Right cardiac atrium (tissue), 5 donors: Measurements from ENCODE around the gene CHRM2. TPM values are rescaled to one million over a fixed set of nuclear protein-coding genes. Genes with fewer than 3 reads are reported as not detected.
"Not testable (repeated sequence)": the region's sequence is repeated elsewhere in the genome, so short reads cannot be mapped to it uniquely, and the experiment has no call there.

Source experiments
- ATAC-seq, 2 donors: fragments of 200-7000 bp; cut with Tn5 transposase; one replicate each; pipeline versions ENCODE4 v1.8.0 to v1.9.1; 2020; ENCODE audit warnings: moderate library complexity in 2 of 2, mild to moderate bottlenecking in 1 of 2
- DNase-seq, 3 donors: peaks; one replicate each; pipeline ENCODE4 v3.0.0-alpha.2; 2020
- H3K27ac ChIP-seq: one replicate; pipeline ENCODE4 v1.5.1; 2013; ENCODE audit warnings: mild to moderate bottlenecking, low read length, control low read depth, moderate library complexity
- H3K27me3 ChIP-seq: one replicate; pipeline ENCODE4 v1.6.1; 2013; ENCODE audit not compliant: control insufficient read depth, insufficient read depth
- H3K4me1 ChIP-seq: one replicate; pipeline ENCODE4 v1.6.1; 2013; ENCODE audit warnings: low read length; ENCODE audit not compliant: control insufficient read depth, insufficient read depth
- H3K4me3 ChIP-seq: one replicate; pipeline ENCODE4 v1.5.1; 2013; ENCODE audit warnings: low read length, control low read depth
- H3K9me3 ChIP-seq: one replicate; pipeline ENCODE4 v1.6.1; 2013; ENCODE audit warnings: low read length; ENCODE audit not compliant: control insufficient read depth
- WGBS: extraction: QIAGEN DNeasy Blood & Tissue Kit; methylation state at CpG from one replicate; pipeline ENCODE4 v1.1.7; 2013; 5-methylcytosine and 5-hydroxymethylcytosine counted together
- intact Hi-C, 4 donors: fragments of 100-400 bp; cut with DNase I; formaldehyde crosslinking; loops; one replicate each; pipeline versions ENCODE4 v1.11.0 to v1.14.0; 2022 to 2023
- long read RNA-seq, 4 donors: library from polyadenylated mRNA; unstranded; transcript quantifications; one replicate each; pipeline ENCODE4 v2.0.0, GENCODE V29; 2020 to 2021
- polyA plus RNA-seq: library from polyadenylated mRNA; stranded (reverse); fragments of 200-250 nt; gene quantifications from one replicate; pipeline ENCODE4 v1.2.3, GENCODE V29; 2013
- total RNA-seq, 4 donors: library from RNA; stranded (reverse); fragmentation: NEBNext Ultra II Directional; extraction: Animal tissue kit (Norgen Biotek cat#: 25700); gene quantifications; one replicate each; pipeline ENCODE4 v1.2.1, GENCODE V29; 2021
- donor health status: healthy with polysubstance abuse.
- donor health status: DM: no; HTN: yes; CAD: no.
- donor health status: DM: no; HTN: no; CAD: no.
- donor health status: DM: no; HTN: yes; CAD: no; lungs with severe emphysema.
- donor health status: DM: yes; HTN: yes; CAD: no.

Gene CHRM2
- total RNA-seq: 100 to 1,000 TPM in 2 of 4 donors, 10 to 100 TPM in 2; 50.3 to 140 (median 104) TPM
- polyA plus RNA-seq: 38.1 TPM
- long read RNA-seq, donor 1, full-length matches to known transcripts: 8 of 30 reads
- long read RNA-seq, donor 1, partial matches to known transcripts: 3 of 30 reads
- long read RNA-seq, donor 1, other reads (novel, unspliced or antisense): 19 of 30 reads
- long read RNA-seq, donor 2, partial matches to known transcripts: 4 of 15 reads
- long read RNA-seq, donor 2, other reads (novel, unspliced or antisense): 9 of 15 reads
- long read RNA-seq, donor 3, full-length matches to known transcripts: 7 of 39 reads
- long read RNA-seq, donor 3, partial matches to known transcripts: 19 of 39 reads
- long read RNA-seq, donor 3, other reads (novel, unspliced or antisense): 13 of 39 reads
- long read RNA-seq, donor 4, full-length matches to known transcripts: 5 of 31 reads
- long read RNA-seq, donor 4, partial matches to known transcripts: 9 of 31 reads
- long read RNA-seq, donor 4, other reads (novel, unspliced or antisense): 17 of 31 reads

DNA sequence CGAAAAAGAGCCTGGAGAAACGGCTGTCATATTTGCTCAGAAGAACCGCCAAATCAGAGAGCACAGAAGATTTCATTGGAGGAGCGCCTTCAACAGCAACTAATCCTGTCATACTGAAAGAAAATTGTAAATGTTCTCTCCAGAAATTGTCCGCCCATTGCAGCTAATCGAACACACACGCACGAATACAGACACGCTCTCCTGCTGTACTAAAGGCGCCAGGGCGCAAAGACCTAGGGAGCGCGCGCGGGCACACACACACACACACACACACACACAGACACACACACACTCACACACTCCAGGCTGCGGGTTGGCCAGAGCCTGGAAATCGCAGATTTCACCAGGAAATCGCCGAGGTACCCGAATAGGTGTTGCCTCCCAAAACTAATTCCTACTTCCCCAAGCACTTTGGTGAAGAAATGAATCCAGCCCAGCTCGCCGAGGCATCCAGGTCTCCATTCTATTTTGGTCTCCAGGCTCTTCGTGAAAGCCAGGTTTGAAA is at the start of gene CHRM2:
CHRM2 (plus strand) TSS at position 157 of the 505 bp plus-strand sequence. CDS start 146,214 bp downstream, outside the sequence.
- H3K27me3 ChIP-seq: no peaks in the 10 kb centered on the region
- intact Hi-C loops: loop anchor here in 1 of 4 donors (10.0 kb wide), 1 partner anchor 226 kb away; no protein-coding TSS in a partner anchor
- peak within 1 kb of the TSS; percentile 73 for H3K27ac ChIP-seq
- H3K4me1 ChIP-seq: no peaks in the 10 kb centered on the region
- DNase-seq: peak; percentile 24 to 65 (median 57)
- H3K4me3 ChIP-seq: peak within 1 kb of the TSS; percentile 66
- WGBS: 1% methylated on average over 23 of the region's 23 CpGs
- H3K9me3 ChIP-seq: no peaks in the 10 kb centered on the region
- ATAC-seq: peak; percentile 37 to 43

DNA sequence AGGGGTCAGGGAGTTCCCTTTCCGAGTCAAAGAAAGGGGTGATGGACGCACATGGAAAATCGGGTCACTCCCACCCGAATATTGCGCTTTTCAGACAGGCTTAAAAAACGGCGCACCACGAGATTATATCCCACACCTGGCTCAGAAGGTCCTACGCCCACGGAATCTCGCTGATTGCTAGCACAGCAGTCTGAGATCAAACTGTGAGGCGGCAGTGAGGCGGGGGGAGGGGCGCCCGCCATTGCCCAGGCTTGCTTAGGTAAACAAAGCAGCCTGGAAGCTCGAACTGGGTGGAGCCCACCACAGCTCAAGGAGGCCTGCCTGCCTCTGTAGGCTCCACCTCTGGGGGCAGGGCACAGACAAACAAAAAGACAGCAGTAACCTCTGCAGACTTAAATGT is 37.1 kb upstream of the CHRM2 start:
- H3K27me3 ChIP-seq, H3K27ac ChIP-seq, H3K4me1 ChIP-seq, H3K9me3 ChIP-seq, ATAC-seq, H3K4me3 ChIP-seq, intact Hi-C loops: not testable (repeated sequence)
- peak in 1 of 3 donors; percentile 29 for DNase-seq
- WGBS: 64% methylated on average over 13 of the region's 16 CpGs

- no peak for DNase-seq
- intact Hi-C loops: no loop called here
Observed at GRCh38 chr7:136845899-136846465, 22.5 kb upstream of the CHRM2 start.

GRCh38 chr7:136847858-136848257 is 20.6 kb upstream of the CHRM2 start:
- no peaks in the 10 kb centered on the region for H3K27me3 ChIP-seq
- ATAC-seq: no peak
- intact Hi-C loops: no loop called here
- H3K4me3 ChIP-seq: no peak overlapping the region
- no peak for DNase-seq
- H3K27ac ChIP-seq: no peak overlapping the region
- H3K4me1 ChIP-seq: no peaks in the 10 kb centered on the region
- 77% methylated on average over 2 of the region's 2 CpGs for WGBS
- no peaks in the 10 kb centered on the region for H3K9me3 ChIP-seq

More at GRCh38 chr7:136845899-136846465, 22.5 kb upstream of the CHRM2 start:
- Histone ChIP-seq H3K4me3 (no peak overlapping the region), H3K9me3 (no peaks in the 10 kb centered on the region), H3K27ac (no peak overlapping the region), H3K4me1 (no peaks in the 10 kb centered on the region), H3K27me3 (no peaks in the 10 kb centered on the region)
- 71% methylated on average over 1 of the region's 1 CpG for WGBS
- ATAC-seq: no peak

- H3K9me3 ChIP-seq: no peaks in the 10 kb centered on the region
- no peaks in the 10 kb centered on the region for H3K4me1 ChIP-seq
- intact Hi-C loops: no loop called here
- no peak overlapping the region for H3K27ac ChIP-seq
- H3K27me3 ChIP-seq: no peaks in the 10 kb centered on the region
- ATAC-seq: no peak
- DNase-seq: no peak
- H3K4me3 ChIP-seq: no peak overlapping the region
- WGBS: 25% methylated on average over 2 of the region's 2 CpGs
Observed at GRCh38 chr7:136853654-136854053, 14.8 kb upstream of the CHRM2 start.

DNA sequence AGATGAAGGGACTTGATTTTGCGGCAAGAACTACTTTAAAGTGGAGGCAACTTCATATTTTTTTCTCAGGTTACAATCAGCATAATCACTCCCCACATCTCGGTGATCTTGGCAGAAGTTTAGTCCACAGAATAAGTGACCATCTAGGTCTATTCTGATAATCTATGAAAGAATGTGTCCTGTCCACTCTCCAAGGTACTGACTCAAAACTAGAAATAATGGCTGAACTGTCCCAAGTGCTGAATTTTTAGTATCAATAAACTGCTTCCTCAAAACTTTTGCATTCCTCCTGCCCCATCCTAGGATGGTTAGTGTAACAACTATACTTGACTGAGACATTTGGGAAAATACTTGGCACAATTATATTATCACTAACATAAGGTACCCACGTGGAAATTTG is 10.9 kb upstream of the CHRM2 start:
- DNase-seq (no peak), ATAC-seq (no peak)
- intact Hi-C loops: no loop called here
- Histone ChIP-seq H3K27ac (no peak overlapping the region), H3K4me3 (no peak overlapping the region), H3K27me3 (no peaks in the 10 kb centered on the region), H3K4me1 (no peaks in the 10 kb centered on the region), H3K9me3 (no peaks in the 10 kb centered on the region)
- 41% methylated on average over 3 of the region's 3 CpGs for WGBS

- H3K27me3 ChIP-seq: no peaks in the 10 kb centered on the region
- H3K4me3 ChIP-seq: no peak overlapping the region
- DNase-seq: no peak
- no peak overlapping the region for H3K27ac ChIP-seq
- 9% methylated on average over 1 of the region's 1 CpG for WGBS
- ATAC-seq: no peak
- no peaks in the 10 kb centered on the region for H3K4me1 ChIP-seq
- no peaks in the 10 kb centered on the region for H3K9me3 ChIP-seq
- intact Hi-C loops: loop anchor here in 1 of 4 donors (10.0 kb wide), 1 partner anchor 235 kb away; no protein-coding TSS in a partner anchor
Observed at GRCh38 chr7:136859803-136860202, 8.6 kb upstream of the CHRM2 start.

DNA sequence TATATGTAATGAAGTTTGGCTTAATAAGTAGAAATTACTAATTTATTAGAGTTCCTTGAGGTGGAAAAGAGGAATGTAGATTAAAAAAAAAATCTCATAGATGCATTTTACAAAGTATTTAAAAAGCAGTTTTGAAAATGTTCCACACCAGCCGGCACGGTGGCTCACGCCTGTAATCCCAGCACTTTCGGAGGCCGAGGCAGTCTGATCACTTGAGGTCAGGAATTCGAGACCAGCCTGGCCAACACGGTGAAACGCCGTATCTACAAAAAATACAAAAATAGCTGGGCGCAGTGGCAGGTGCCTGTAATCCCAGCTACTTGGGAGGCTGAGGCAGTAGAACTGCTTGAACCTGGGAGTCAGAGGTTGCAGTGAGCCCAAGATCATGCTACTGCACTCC is 3.2 kb upstream of the CHRM2 start:
- Histone ChIP-seq H3K27ac (no peak overlapping the region), H3K27me3 (no peaks in the 10 kb centered on the region), H3K4me1 (no peaks in the 10 kb centered on the region), H3K9me3 (no peaks in the 10 kb centered on the region), H3K4me3 (no peak overlapping the region)
- ATAC-seq (no peak), DNase-seq (peak in 2 of 3 donors; percentile 17 to 31)
- WGBS: 76% methylated on average over 10 of the region's 10 CpGs
- intact Hi-C loops: loop anchor here in 1 of 4 donors (10.0 kb wide), 1 partner anchor 230 kb away; no protein-coding TSS in a partner anchor

DNA sequence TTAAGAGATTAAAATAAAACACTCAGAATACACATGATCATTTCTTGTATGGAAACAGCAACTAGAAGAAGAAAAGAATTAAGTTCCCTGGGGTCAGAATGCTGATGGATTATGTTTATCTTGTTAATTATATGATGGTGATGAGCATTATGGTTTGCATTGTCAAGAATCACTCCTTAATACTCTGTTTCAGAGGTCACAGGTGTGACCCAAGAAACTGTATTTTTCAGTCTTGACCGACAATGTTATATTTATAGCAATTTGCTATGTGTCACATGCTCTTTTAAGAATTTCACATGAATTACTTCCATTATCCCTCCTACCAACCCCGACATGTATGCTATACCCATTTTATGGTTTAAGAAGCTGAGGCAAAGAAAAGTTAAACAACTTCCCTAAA is 2.7 kb upstream of the CHRM2 start:
- Histone ChIP-seq H3K27ac (no peak overlapping the region), H3K4me3 (no peak overlapping the region), H3K4me1 (no peaks in the 10 kb centered on the region), H3K9me3 (no peaks in the 10 kb centered on the region), H3K27me3 (no peaks in the 10 kb centered on the region)
- DNase-seq (no peak), ATAC-seq (no peak)
- intact Hi-C loops: loop anchor here in 1 of 4 donors (10.0 kb wide), 1 partner anchor 229 kb away; no protein-coding TSS in a partner anchor
- 79% methylated on average over 2 of the region's 2 CpGs for WGBS

GRCh38 chr7:136869001-136869961 is 829 bp downstream of the CHRM2 start:
- Histone ChIP-seq H3K9me3 (no peaks in the 10 kb centered on the region), H3K4me3 (peak overlapping the region; percentile 66), H3K27ac (peak overlapping the region; percentile 73), H3K4me1 (no peaks in the 10 kb centered on the region), H3K27me3 (no peaks in the 10 kb centered on the region)
- under 1% methylated on average over 65 of the region's 65 CpGs for WGBS
- peak; percentile 11 to 67 (median 64) for DNase-seq
- ATAC-seq: peak; percentile 59 to 65
- intact Hi-C loops: loop anchor here in 1 of 4 donors (10.0 kb wide), 1 partner anchor 226 kb away; no protein-coding TSS in a partner anchor
